Measurements from ENCODE around the gene CSRP1.
A peak's percentile ranks its signal among the peaks of the same experiment; 100 is the strongest.

Gene CSRP1

GRCh38 chr1:201450721-201451291 lies 56.1 kb downstream of the CSRP1 start:
- no peak for DNase-seq

- DNase-seq: no peak
Measured at GRCh38 chr1:201448990-201449389, 57.9 kb downstream of the CSRP1 start.

GRCh38 chr1:201447903-201448871 lies 58.7 kb downstream of the CSRP1 start:
- DNase-seq: peak; percentile 41

- DNase-seq: no peak
Measured at GRCh38 chr1:201445310-201445709, 61.6 kb downstream of the CSRP1 start.

GRCh38 chr1:201444792-201445191 lies 62.1 kb downstream of the CSRP1 start:
- DNase-seq: no peak

- DNase-seq: no peak
Measured at GRCh38 chr1:201443747-201444146, 63.2 kb downstream of the CSRP1 start.

- no peak for DNase-seq
Measured at GRCh38 chr1:201436969-201437368, 70.0 kb downstream of the CSRP1 start.

GRCh38 chr1:201436393-201436792 lies 70.5 kb downstream of the CSRP1 start:
- no peak for DNase-seq

GRCh38 chr1:201434266-201434665 lies 72.7 kb downstream of the CSRP1 start:
- DNase-seq: no peak

- no peak for DNase-seq
Measured at GRCh38 chr1:201433609-201434008, 73.3 kb downstream of the CSRP1 start.
